HCT116 (cell line): ENCODE data around the gene HHIPL1. TPM values are rescaled to one million over a fixed set of nuclear protein-coding genes. Genes with fewer than 3 reads are reported as not detected.
A peak's percentile ranks its signal among the peaks of the same experiment; 100 is the strongest.

ENCODE experiments used
- ATAC-seq: fragments of 200-7000 bp; cut with Tn5 transposase; 2 replicates; pipeline ENCODE4 v1.9.1; 2020; ENCODE audit warnings: mild to moderate bottlenecking, moderate library complexity
- BruUV-seq: library from RNA; stranded (reverse); fragments of 400-500 nt; replicated peaks from 2 replicates; lab custom pipeline; 2021; lab: Mats Ljungman, UMichigan
- CTCF ChIA-PET: fragments of 300-600 bp; sonication (Branson Sonifier 250); formaldehyde crosslinking; loops from one replicate; lab custom pipeline; 2021; ENCODE audit warnings: antibody characterized with exemption; lab: Charles Lee
- POLR2A ChIA-PET: fragments of 300-600, 350-600 bp; sonication (Branson Sonifier 250); formaldehyde crosslinking; loops from one replicate; lab custom pipeline; 2021; ENCODE audit warnings: antibody characterized with exemption; lab: Charles Lee
- RAD21 ChIA-PET, 2 experiments: fragments of 300-600 bp; sonication (Branson Sonifier 250); formaldehyde crosslinking; loops; one replicate each; lab custom pipeline; 2023; ENCODE audit warnings: low total read pairs in 2 of 2; ENCODE audit not compliant: uncharacterized antibody in 2 of 2, unreplicated experiment in 2 of 2, low non-redundant PET in 1 of 2; lab: Charles Lee
- DNase-seq: peaks from one replicate; pipeline ENCODE4 v3.0.0-alpha.2; 2010; ENCODE audit warnings: low read depth, low spot score
- H2AFZ ChIP-seq: fragments of 200-600 bp; shearing (Covaris generic), sonication (generic); 2 replicates; pipeline ENCODE4 v1.6.1; 2017; ENCODE audit warnings: low read depth, mixed run types, mixed read lengths, antibody characterized with exemption, low read length; ENCODE audit not compliant: poor library complexity, severe bottlenecking
- H3K27ac ChIP-seq: 2 replicates; pipeline ENCODE4 v1.5.1; 2012; ENCODE audit warnings: low read depth, low read length
- H3K27me3 ChIP-seq: fragments of 200-600 bp; sonication (generic); 2 replicates; pipeline ENCODE4 v1.6.1; 2016; ENCODE audit warnings: mixed run types, low read length, mixed read lengths; ENCODE audit not compliant: insufficient read depth
- H3K36me3 ChIP-seq, 2 experiments: fragments of 200-500 bp in 1 of 2; fragments of 200-600 bp in 1 of 2; sonication (Bioruptor generic) in 1 of 2; sonication (generic) in 1 of 2; 2 replicates each; pipeline versions ENCODE4 v1.5.1 to v1.6.1; 2014 to 2016; ENCODE audit warnings: low read length in 2 of 2, inconsistent platforms in 1 of 2, mixed read lengths in 1 of 2, mixed run types in 1 of 2; ENCODE audit not compliant: insufficient read depth in 2 of 2, control insufficient read depth in 1 of 2
- H3K4me1 ChIP-seq, 2 experiments: fragments of 200-600 bp in 1 of 2; sonication (generic) in 1 of 2; 2 replicates each; pipeline versions ENCODE4 v1.5.1 to v1.6.1; 2012 to 2017; ENCODE audit warnings: low read length in 2 of 2, inconsistent platforms in 1 of 2, mild to moderate bottlenecking in 1 of 2, mixed read lengths in 1 of 2, mixed run types in 1 of 2, moderate library complexity in 1 of 2; ENCODE audit not compliant: insufficient read depth in 2 of 2, control insufficient read depth in 1 of 2
- H3K4me2 ChIP-seq: fragments of 200-600 bp; sonication (generic); 2 replicates; pipeline ENCODE4 v1.6.1; 2017; ENCODE audit warnings: mixed run types, low read length, mixed read lengths
- H3K4me3 ChIP-seq, 2 experiments: fragments of 200-600 bp in 1 of 2; sonication (generic) in 1 of 2; replicated peaks in 1 of 2; 2 replicates each; pipeline ENCODE4 v1.5.1; 2011 to 2016; ENCODE audit warnings: low read length in 2 of 2, control low read depth in 1 of 2, low read depth in 1 of 2, mild to moderate bottlenecking in 1 of 2, mixed read lengths in 1 of 2, mixed run types in 1 of 2
- H3K79me2 ChIP-seq: fragments of 200-600 bp; sonication (generic); 2 replicates; pipeline ENCODE4 v1.6.1; 2017; ENCODE audit warnings: mild to moderate bottlenecking, mixed run types, low read length, moderate library complexity, mixed read lengths; ENCODE audit not compliant: insufficient read depth
- H3K9ac ChIP-seq: fragments of 200-600 bp; sonication (generic); 2 replicates; pipeline ENCODE4 v1.6.1; 2016; ENCODE audit warnings: low read length, mixed read lengths
- H3K9me2 ChIP-seq: fragments of 200-600 bp; sonication (generic), shearing (Covaris generic); 2 replicates; pipeline ENCODE4 v1.6.1; 2017; ENCODE audit warnings: mixed run types, mild to moderate bottlenecking, moderate library complexity; ENCODE audit not compliant: insufficient read depth
- H3K9me3 ChIP-seq, 2 experiments: fragments of 200-500 bp in 1 of 2; fragments of 200-600 bp in 1 of 2; sonication (Bioruptor generic) in 1 of 2; sonication (generic) in 1 of 2; 2 replicates each; pipeline ENCODE4 v1.6.1; 2014 to 2017; ENCODE audit warnings: low read length in 2 of 2, mixed read lengths in 2 of 2, inconsistent platforms in 1 of 2, low read depth in 1 of 2, mild to moderate bottlenecking in 1 of 2, mixed run types in 1 of 2, moderate library complexity in 1 of 2; ENCODE audit not compliant: control insufficient read depth in 1 of 2, insufficient read depth in 1 of 2
- H4K20me1 ChIP-seq: fragments of 200-600 bp; sonication (generic), shearing (Covaris generic); 2 replicates; pipeline ENCODE4 v1.6.1; 2017; ENCODE audit warnings: mixed run types, mild to moderate bottlenecking, moderate library complexity; ENCODE audit not compliant: insufficient read depth
- CEBPB ChIP-seq: IDR thresholded peaks from 2 replicates; pipeline ENCODE4 v1.6.1; 2012; ENCODE audit warnings: low read depth
- EGR1 ChIP-seq: IDR thresholded peaks from 2 replicates; pipeline ENCODE4 v1.6.1; 2012; ENCODE audit warnings: low read depth
- ELF1 ChIP-seq: IDR thresholded peaks from 2 replicates; pipeline ENCODE4 v1.6.1; 2012; ENCODE audit warnings: low read depth, borderline replicate concordance
- EZH2 ChIP-seq: fragments of 200-600 bp; sonication (generic); IDR thresholded peaks from 2 replicates; pipeline ENCODE4 v1.6.1; 2017; ENCODE audit warnings: antibody characterized with exemption, mixed run types
- POLR2A ChIP-seq: IDR thresholded peaks from 2 replicates; pipeline ENCODE4 v1.7.0; 2011; ENCODE audit warnings: borderline replicate concordance; ENCODE audit not compliant: insufficient read depth, insufficient read length; ENCODE audit errors: extremely low read depth
- POLR2AphosphoS5 ChIP-seq: IDR thresholded peaks from 2 replicates; pipeline ENCODE4 v1.6.1; 2011; ENCODE audit warnings: mild to moderate bottlenecking, low read depth, low read length, moderate library complexity
- SIN3A ChIP-seq: IDR thresholded peaks from 2 replicates; pipeline ENCODE4 v1.6.1; 2012; ENCODE audit warnings: low read depth
- SP1 ChIP-seq: IDR thresholded peaks from 2 replicates; pipeline ENCODE4 v1.6.1; 2012; ENCODE audit warnings: low read depth
- TCF7L2 ChIP-seq: IDR thresholded peaks from 2 replicates; pipeline ENCODE4 v1.7.0; 2011; ENCODE audit warnings: borderline replicate concordance, inconsistent platforms; ENCODE audit not compliant: insufficient read depth, insufficient read length; ENCODE audit errors: extremely low read depth
- YY1 ChIP-seq: IDR thresholded peaks from 2 replicates; pipeline ENCODE4 v1.6.1; 2011; ENCODE audit warnings: low read length, low read depth, moderate library complexity, mild to moderate bottlenecking; ENCODE audit not compliant: insufficient replicate concordance; ENCODE audit errors: extremely low read depth
- ZFX ChIP-seq: fragments of 450-650 bp; IDR thresholded peaks from 2 replicates; pipeline ENCODE4 v1.6.1; 2017
- ZNF274 ChIP-seq: fragments of 200-500 bp; sonication (Bioruptor generic); IDR thresholded peaks from 2 replicates; pipeline ENCODE4 v1.6.1; 2014; ENCODE audit warnings: mild to moderate bottlenecking, low read depth, low read length, inconsistent platforms
- intact Hi-C: fragments of 100-400 bp; cut with micrococcal nuclease; formaldehyde crosslinking; loops from 2 replicates; pipeline ENCODE4 v1.10.0; 2022
- total RNA-seq: library from RNA; stranded (reverse); gene quantifications from one replicate; pipeline ENCODE4 v1.2.1, GENCODE V29; 2021; ENCODE audit not compliant: unreplicated experiment
- TF ChIP-seq, protein P1 (sequence below): IDR thresholded peaks from 2 replicates; pipeline ENCODE4 v1.6.1; 2012
- TF ChIP-seq, protein P2 (sequence below): IDR thresholded peaks from 2 replicates; pipeline ENCODE4 v1.6.1; 2012

The HHIPL1 gene
- total RNA-seq, 1 experiment from 2014 or later = not detected

- no peaks in the 10 kb centered on the region for H3K9me3 ChIP-seq
- ChIA-PET RAD21 (no interaction called here), CTCF (interaction anchor here (0.7 to 1.3 kb wide), 4 partner anchors 24 to 83 kb away, joined by 3 to 8 read pairs (median 4); no protein-coding TSS in a partner anchor), POLR2A (no interaction called here)
- no peaks in the 10 kb centered on the region for H4K20me1 ChIP-seq
- BruUV-seq = no TSS peak
- H3K4me1 ChIP-seq = peaks cover 19 to 32% of the 10 kb centered on the region in 2 experiments
- TF ChIP-seq POLR2AphosphoS5 = no peak
- no peak for TF ChIP-seq YY1
- TF ChIP-seq EGR1 = no peak; the same call in 1 of the 2 replicates
- no peak for TF ChIP-seq CEBPB
- no peak for TF ChIP-seq TCF7L2
- 0 out of 2 replicates have a peak, but pooled peaks have one; percentile 28 for TF ChIP-seq SIN3A
- no peak for TF ChIP-seq ZNF274
- TF ChIP-seq SP1 = no peak
- peak; percentile 73 for TF ChIP-seq ZFX
- TF ChIP-seq, protein P1, sequence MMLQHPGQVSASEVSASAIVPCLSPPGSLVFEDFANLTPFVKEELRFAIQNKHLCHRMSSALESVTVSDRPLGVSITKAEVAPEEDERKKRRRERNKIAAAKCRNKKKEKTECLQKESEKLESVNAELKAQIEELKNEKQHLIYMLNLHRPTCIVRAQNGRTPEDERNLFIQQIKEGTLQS = no peak
- no peak for TF ChIP-seq ELF1
- TF ChIP-seq POLR2A = no peak
- TF ChIP-seq EZH2 = no peak
- TF ChIP-seq, protein P2, sequence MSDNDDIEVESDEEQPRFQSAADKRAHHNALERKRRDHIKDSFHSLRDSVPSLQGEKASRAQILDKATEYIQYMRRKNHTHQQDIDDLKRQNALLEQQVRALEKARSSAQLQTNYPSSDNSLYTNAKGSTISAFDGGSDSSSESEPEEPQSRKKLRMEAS = peak; percentile 1; the same call in 1 of the 2 replicates
- H3K79me2 ChIP-seq = peaks cover 32% of the 10 kb centered on the region
- no peak overlapping the region for H2AFZ ChIP-seq
- ATAC-seq (peak; percentile 36), DNase-seq (no peak)
- peak overlapping the region; percentile 89 for H3K27ac ChIP-seq
- H3K4me3 ChIP-seq = peak overlapping the region; percentile 83 to 94
- intact Hi-C loops = loop anchor here (2.0 kb wide), 2 partner anchors 26 to 124 kb away; partner anchors contain the start of genes CCNK and SETD3
- peak overlapping the region; percentile 98 for H3K4me2 ChIP-seq
- H3K27me3 ChIP-seq = no peaks in the 10 kb centered on the region
- peak overlapping the region; percentile 91 for H3K9ac ChIP-seq
- no peaks in the 10 kb centered on the region for H3K36me3 ChIP-seq
- H3K9me2 ChIP-seq = no peaks in the 10 kb centered on the region
Observed at GRCh38 chr14:99604766-99605298, 40.1 kb upstream of the HHIPL1 start.
